DND-41 (cell line): ENCODE measurements around the gene LYPD1.

Source experiments
- ATAC-seq: fragments of 200-7000 bp; cut with Tn5 transposase; 3 replicates; pipeline ENCODE4 v1.9.1; 2021; ENCODE audit warnings: low read depth; ENCODE audit not compliant: insufficient read depth
- DNase-seq: peaks from one replicate; pipeline ENCODE4 v3.0.0-alpha.2; 2020
- H2AFZ ChIP-seq: 2 replicates; pipeline ENCODE4 v1.6.0; 2012; ENCODE audit warnings: low read depth, low read length
- H3K27ac ChIP-seq: 2 replicates; pipeline ENCODE4 v1.5.1; 2012; ENCODE audit warnings: low read length, inconsistent platforms
- H3K27me3 ChIP-seq: fragments of 200-600 bp; sonication (generic); 2 replicates; pipeline ENCODE4 v1.6.0; 2012; ENCODE audit warnings: low read length, mild to moderate bottlenecking, inconsistent platforms; ENCODE audit not compliant: insufficient read depth, poor library complexity
- H3K36me3 ChIP-seq: 2 replicates; pipeline ENCODE4 v1.5.1; 2012; ENCODE audit warnings: low read length, inconsistent platforms; ENCODE audit not compliant: insufficient read depth
- H3K4me1 ChIP-seq: 2 replicates; pipeline ENCODE4 v1.5.1; 2012; ENCODE audit warnings: mild to moderate bottlenecking, low read length; ENCODE audit not compliant: insufficient read depth
- H3K4me2 ChIP-seq: 2 replicates; pipeline ENCODE4 v1.6.0; 2012; ENCODE audit warnings: mild to moderate bottlenecking, moderate library complexity, low read length, inconsistent platforms; ENCODE audit not compliant: insufficient read depth
- H3K4me3 ChIP-seq, 2 experiments: fragments of 200-600 bp in 1 of 2; shearing (Covaris generic) in 1 of 2; 2 replicates each; pipeline ENCODE4 v1.5.1; 2012 to 2016; ENCODE audit warnings: inconsistent platforms in 2 of 2, low read length in 2 of 2, mild to moderate bottlenecking in 2 of 2, low read depth in 1 of 2, moderate library complexity in 1 of 2
- H3K79me2 ChIP-seq: 2 replicates; pipeline ENCODE4 v1.6.0; 2012; ENCODE audit warnings: low read length, inconsistent platforms; ENCODE audit not compliant: insufficient read depth
- H3K9ac ChIP-seq: 2 replicates; pipeline ENCODE4 v1.6.0; 2012; ENCODE audit warnings: low read depth, mild to moderate bottlenecking, inconsistent platforms, low read length, moderate library complexity
- H3K9me3 ChIP-seq: 2 replicates; pipeline ENCODE4 v1.5.1; 2012; ENCODE audit warnings: low read length, moderate library complexity, mild to moderate bottlenecking, inconsistent platforms; ENCODE audit not compliant: insufficient read depth, severe bottlenecking
- H4K20me1 ChIP-seq: 2 replicates; pipeline ENCODE4 v1.6.0; 2012; ENCODE audit warnings: low read length; ENCODE audit not compliant: insufficient read depth
- EZH2 ChIP-seq: IDR thresholded peaks from 3 replicates; pipeline ENCODE4 v1.6.1; 2012; ENCODE audit warnings: borderline replicate concordance, low read depth, mild to moderate bottlenecking, moderate library complexity, low read length, inconsistent platforms; ENCODE audit not compliant: severe bottlenecking
- TF ChIP-seq, protein P1 (sequence below): IDR thresholded peaks from 2 replicates; pipeline ENCODE4 v1.5.1; 2012; ENCODE audit warnings: borderline replicate concordance, low read length, moderate library complexity, mild to moderate bottlenecking; ENCODE audit not compliant: poor library complexity, severe bottlenecking; ENCODE audit errors: extremely low read depth

Gene LYPD1

DNA sequence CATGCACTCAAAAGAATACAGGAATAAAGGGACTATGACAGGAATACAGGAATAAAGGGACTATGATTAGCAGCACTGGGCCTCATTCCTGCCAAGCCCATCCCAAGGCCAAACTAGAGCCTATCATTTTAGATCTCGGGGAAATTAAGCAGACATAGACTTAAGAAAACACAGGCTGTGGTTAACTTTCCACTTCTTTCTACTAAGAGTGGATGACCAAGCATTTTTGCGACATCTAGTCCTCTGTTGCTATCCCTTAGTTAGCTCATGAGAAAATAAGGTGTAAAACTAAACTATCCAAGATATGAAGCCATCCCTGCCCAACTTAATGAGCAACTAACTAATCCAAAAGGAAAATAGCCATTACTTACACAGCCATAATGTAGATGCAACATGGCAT, 5.9 kb downstream of the LYPD1 start:
- ATAC-seq = no peak
- no peak overlapping the region for H3K9ac ChIP-seq
- H3K79me2 ChIP-seq = no peaks in the 10 kb centered on the region
- H3K4me2 ChIP-seq = no peak overlapping the region
- H3K9me3 ChIP-seq = no peaks in the 10 kb centered on the region
- H2AFZ ChIP-seq = no peak overlapping the region
- no peak overlapping the region for H3K27ac ChIP-seq
- no peaks in the 10 kb centered on the region for H3K36me3 ChIP-seq
- no peaks in the 10 kb centered on the region for H4K20me1 ChIP-seq
- H3K4me1 ChIP-seq = no peaks in the 10 kb centered on the region
- no peaks in the 10 kb centered on the region for H3K27me3 ChIP-seq
- no peak overlapping the region for H3K4me3 ChIP-seq
- DNase-seq = no peak
- TF ChIP-seq EZH2 = no peak
- TF ChIP-seq, protein P1, sequence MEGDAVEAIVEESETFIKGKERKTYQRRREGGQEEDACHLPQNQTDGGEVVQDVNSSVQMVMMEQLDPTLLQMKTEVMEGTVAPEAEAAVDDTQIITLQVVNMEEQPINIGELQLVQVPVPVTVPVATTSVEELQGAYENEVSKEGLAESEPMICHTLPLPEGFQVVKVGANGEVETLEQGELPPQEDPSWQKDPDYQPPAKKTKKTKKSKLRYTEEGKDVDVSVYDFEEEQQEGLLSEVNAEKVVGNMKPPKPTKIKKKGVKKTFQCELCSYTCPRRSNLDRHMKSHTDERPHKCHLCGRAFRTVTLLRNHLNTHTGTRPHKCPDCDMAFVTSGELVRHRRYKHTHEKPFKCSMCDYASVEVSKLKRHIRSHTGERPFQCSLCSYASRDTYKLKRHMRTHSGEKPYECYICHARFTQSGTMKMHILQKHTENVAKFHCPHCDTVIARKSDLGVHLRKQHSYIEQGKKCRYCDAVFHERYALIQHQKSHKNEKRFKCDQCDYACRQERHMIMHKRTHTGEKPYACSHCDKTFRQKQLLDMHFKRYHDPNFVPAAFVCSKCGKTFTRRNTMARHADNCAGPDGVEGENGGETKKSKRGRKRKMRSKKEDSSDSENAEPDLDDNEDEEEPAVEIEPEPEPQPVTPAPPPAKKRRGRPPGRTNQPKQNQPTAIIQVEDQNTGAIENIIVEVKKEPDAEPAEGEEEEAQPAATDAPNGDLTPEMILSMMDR = no peak

GRCh38 chr2:132662732-132663131, 7.3 kb downstream of the LYPD1 start:
- no peaks in the 10 kb centered on the region for H3K4me1 ChIP-seq
- ATAC-seq (no peak), DNase-seq (no peak)
- no peaks in the 10 kb centered on the region for H3K9me3 ChIP-seq
- no peaks in the 10 kb centered on the region for H3K36me3 ChIP-seq
- H3K4me3 ChIP-seq = no peak overlapping the region
- H3K27me3 ChIP-seq = no peaks in the 10 kb centered on the region
- no peaks in the 10 kb centered on the region for H3K79me2 ChIP-seq
- no peak overlapping the region for H2AFZ ChIP-seq
- H4K20me1 ChIP-seq = no peaks in the 10 kb centered on the region
- no peak overlapping the region for H3K4me2 ChIP-seq
- no peak overlapping the region for H3K9ac ChIP-seq
- TF ChIP-seq, protein P1 = no peak
- TF ChIP-seq EZH2 = no peak
- H3K27ac ChIP-seq = no peak overlapping the region

GRCh38 chr2:132659331-132659730, 10.7 kb downstream of the LYPD1 start:
- Histone ChIP-seq H3K4me2 (no peak overlapping the region), H3K4me3 (no peak overlapping the region), H3K27me3 (no peaks in the 10 kb centered on the region), H3K27ac (no peak overlapping the region), H3K79me2 (no peaks in the 10 kb centered on the region), H3K9ac (no peak overlapping the region), H3K4me1 (no peaks in the 10 kb centered on the region), H3K9me3 (no peaks in the 10 kb centered on the region), H2AFZ (no peak overlapping the region), H4K20me1 (no peaks in the 10 kb centered on the region), H3K36me3 (no peaks in the 10 kb centered on the region)
- DNase-seq (no peak), ATAC-seq (no peak)
- TF ChIP-seq, protein P1 = no peak
- TF ChIP-seq EZH2 = no peak

DNA sequence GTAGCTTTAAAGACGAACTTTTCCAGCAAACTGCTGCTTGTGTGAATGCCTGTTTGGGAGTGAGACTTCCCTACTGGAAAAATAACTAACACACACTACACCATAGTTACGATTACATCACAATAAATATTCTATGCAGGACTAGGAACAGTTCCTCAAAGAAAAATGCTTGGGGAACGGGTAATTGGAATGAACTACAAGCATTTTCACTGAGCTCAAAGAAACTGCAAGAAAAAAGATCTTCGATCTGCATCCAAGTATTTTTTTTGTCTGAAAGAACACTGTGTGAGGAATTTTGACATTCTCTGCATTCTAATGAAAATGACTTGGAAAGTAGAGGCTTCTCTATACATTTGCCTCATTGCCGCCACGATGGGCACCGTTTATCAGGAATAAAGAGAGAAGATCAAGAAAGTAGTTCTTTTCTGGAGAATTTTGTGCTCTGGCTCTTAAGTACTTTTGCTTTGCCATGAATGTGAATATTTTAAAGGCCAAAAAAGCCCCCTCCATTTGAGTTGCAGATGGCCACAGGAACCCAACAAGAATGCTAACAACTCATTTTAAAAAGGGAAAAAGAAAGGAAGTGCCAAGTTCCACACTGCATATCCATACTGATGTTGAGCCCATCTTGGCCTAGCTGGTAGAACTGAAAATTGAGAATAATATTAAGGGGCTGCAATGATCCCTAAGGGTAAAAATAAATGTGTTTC, 13.6 kb downstream of the LYPD1 start:
- H3K27ac ChIP-seq = no peak overlapping the region
- DNase-seq = no peak
- H3K9me3 ChIP-seq = no peaks in the 10 kb centered on the region
- TF ChIP-seq EZH2 = no peak
- TF ChIP-seq, protein P1 = no peak
- no peaks in the 10 kb centered on the region for H4K20me1 ChIP-seq
- no peak for ATAC-seq
- no peaks in the 10 kb centered on the region for H3K36me3 ChIP-seq
- H3K4me3 ChIP-seq = no peak overlapping the region
- no peaks in the 10 kb centered on the region for H3K79me2 ChIP-seq
- H3K9ac ChIP-seq = no peak overlapping the region
- H3K27me3 ChIP-seq = no peaks in the 10 kb centered on the region
- H3K4me2 ChIP-seq = no peak overlapping the region
- no peaks in the 10 kb centered on the region for H3K4me1 ChIP-seq
- no peak overlapping the region for H2AFZ ChIP-seq
